GM12878 (cell line): ENCODE data around the gene TRAFD1. TPM values are rescaled to one million over a fixed set of nuclear protein-coding genes. Genes with fewer than 3 reads are reported as not detected.
A peak's percentile ranks its signal among the peaks of the same experiment; 100 is the strongest.

Experiments
- ATF7 ChIP-seq: fragments of 450-650 bp; IDR thresholded peaks from 2 replicates; pipeline ENCODE4 v1.6.1; 2016; ENCODE audit warnings: low read depth, mild to moderate bottlenecking
- BACH1 ChIP-seq: fragments of 450-650 bp; IDR thresholded peaks from 2 replicates; pipeline ENCODE4 v1.6.1; 2017; ENCODE audit warnings: mild to moderate bottlenecking, borderline replicate concordance
- BHLHE40 ChIP-seq, 2 experiments: fragments of 450-650 bp in 1 of 2; IDR thresholded peaks; 2 replicates each; pipeline ENCODE4 v1.6.1; 2011 to 2017; ENCODE audit warnings: low read depth in 2 of 2, borderline replicate concordance in 1 of 2, improper control_type of control experiment in 1 of 2, low read length in 1 of 2, mild to moderate bottlenecking in 1 of 2
- ETV6 ChIP-seq, 2 experiments: fragments of 450-650 bp in 1 of 2; IDR thresholded peaks in 1 of 2; conservative IDR thresholded peaks in 1 of 2; 2 replicates each; pipeline ENCODE4 v1.6.1; 2014; ENCODE audit warnings: antibody characterized with exemption in 1 of 2, borderline replicate concordance in 1 of 2, low read depth in 1 of 2, mild to moderate bottlenecking in 1 of 2, moderate library complexity in 1 of 2
- FOXM1 ChIP-seq: IDR thresholded peaks from 2 replicates; pipeline ENCODE4 v1.6.1; 2012; ENCODE audit warnings: low read depth, mild to moderate bottlenecking, inconsistent platforms, low read length, moderate library complexity
- MEF2B ChIP-seq: fragments of 450-650 bp; IDR thresholded peaks from 2 replicates; pipeline ENCODE4 v1.6.1; 2018; ENCODE audit warnings: mild to moderate bottlenecking, moderate library complexity; ENCODE audit not compliant: partially characterized antibody, poor library complexity, severe bottlenecking
- MTA3 ChIP-seq: IDR thresholded peaks from 2 replicates; pipeline ENCODE4 v1.6.1; 2012; ENCODE audit warnings: low read length, inconsistent platforms, borderline replicate concordance
- SPI1 ChIP-seq: IDR thresholded peaks from 2 replicates; pipeline ENCODE4 v1.6.1; 2011; ENCODE audit warnings: low read depth, mild to moderate bottlenecking, low read length, moderate library complexity, borderline replicate concordance; ENCODE audit not compliant: insufficient read depth
- STAT3 ChIP-seq: IDR thresholded peaks from 2 replicates; pipeline ENCODE4 v1.6.1; 2011; ENCODE audit warnings: low read depth, low read length, improper control_type of control experiment
- SUZ12 ChIP-seq: fragments of 200-600 bp; sonication (generic); IDR thresholded peaks from one replicate; pipeline ENCODE4 v1.6.1; 2018; ENCODE audit warnings: antibody characterized with exemption, mild to moderate bottlenecking; ENCODE audit not compliant: unreplicated experiment
- TARDBP ChIP-seq: IDR thresholded peaks from 2 replicates; pipeline ENCODE4 v1.6.1; 2016; ENCODE audit warnings: borderline replicate concordance
- TBL1XR1 ChIP-seq: IDR thresholded peaks from 2 replicates; pipeline ENCODE4 v1.6.1; 2012; ENCODE audit warnings: low read depth, low read length, improper control_type of control experiment
- TCF12 ChIP-seq: IDR thresholded peaks from 2 replicates; pipeline ENCODE4 v1.6.1; 2011; ENCODE audit warnings: low read depth, mild to moderate bottlenecking, low read length
- ZNF274 ChIP-seq: IDR thresholded peaks from one replicate; pipeline ENCODE4 v1.8.0; 2011; ENCODE audit not compliant: insufficient read length, insufficient read depth
- polyA plus RNA-seq, 11 experiments: library from polyadenylated mRNA; depleted of rRNA in 4 of 11; unstranded in 6 of 11; stranded (reverse) in 5 of 11; fragments of >200 nt; fragmentation: Nextera tagmentation in 4 of 11; fragmentation: Illumina TruSeq in 1 of 11; extraction: Ambion mirVana in 4 of 11; extraction: Trizol in 1 of 11; gene quantifications; 1 replicate in 1 of 11; 2 replicates in 10 of 11; pipeline versions ENCODE4 v1.2.1 to v1.2.3, GENCODE V29; 2011 to 2016; ENCODE audit warnings: inconsistent platforms in 2 of 11, missing spikeins in 2 of 11, low read depth in 1 of 11
- total RNA-seq, 4 experiments: library from RNA; depleted of rRNA in 3 of 4; stranded (reverse); fragments of >200 nt in 3 of 4; fragmentation: Illumina TruSeq in 1 of 4; extraction: Trizol in 1 of 4; gene quantifications; 2 replicates each; pipeline versions ENCODE4 v1.2.1 to v1.2.3, GENCODE V29; 2013 to 2021
- TF ChIP-seq, protein P1 (sequence below): IDR thresholded peaks from 2 replicates; pipeline ENCODE4 v1.6.1; 2012; ENCODE audit warnings: low read length, inconsistent platforms
- TF ChIP-seq, protein P2 (sequence below): IDR thresholded peaks from 2 replicates; pipeline ENCODE4 v1.6.1; 2012; ENCODE audit warnings: mild to moderate bottlenecking, low read depth, low read length
- TF ChIP-seq, protein P3 (sequence below): fragments of 450-650 bp; IDR thresholded peaks from 2 replicates; pipeline ENCODE4 v1.6.1; 2017; ENCODE audit warnings: antibody characterized with exemption, mild to moderate bottlenecking, moderate library complexity
- TF ChIP-seq, protein P4 (sequence below): fragments of 150-350 bp; IDR thresholded peaks from 2 replicates; pipeline ENCODE4 v1.6.1; 2014; ENCODE audit warnings: mild to moderate bottlenecking, low read depth, low read length
- TF ChIP-seq, protein P5 (sequence below), 3 experiments: IDR thresholded peaks in 2 of 3; conservative IDR thresholded peaks in 1 of 3; 2 replicates each; pipeline ENCODE4 v1.5.1; 2011; ENCODE audit warnings: low read depth in 3 of 3, low read length in 3 of 3, mild to moderate bottlenecking in 3 of 3, control low read depth in 2 of 3, moderate library complexity in 2 of 3, inconsistent platforms in 1 of 3, mixed read lengths in 1 of 3; ENCODE audit not compliant: control insufficient read depth in 2 of 3, insufficient read depth in 1 of 3; ENCODE audit errors: extremely low read depth in 1 of 3

The TRAFD1 gene
- total and polyA plus RNA-seq, 10 of the 15 experiments (the other 5 are each of a cell fraction or from before 2014, with no cell fraction given) = 37.2 to 55.5 (median 46.2) TPM

DNA sequence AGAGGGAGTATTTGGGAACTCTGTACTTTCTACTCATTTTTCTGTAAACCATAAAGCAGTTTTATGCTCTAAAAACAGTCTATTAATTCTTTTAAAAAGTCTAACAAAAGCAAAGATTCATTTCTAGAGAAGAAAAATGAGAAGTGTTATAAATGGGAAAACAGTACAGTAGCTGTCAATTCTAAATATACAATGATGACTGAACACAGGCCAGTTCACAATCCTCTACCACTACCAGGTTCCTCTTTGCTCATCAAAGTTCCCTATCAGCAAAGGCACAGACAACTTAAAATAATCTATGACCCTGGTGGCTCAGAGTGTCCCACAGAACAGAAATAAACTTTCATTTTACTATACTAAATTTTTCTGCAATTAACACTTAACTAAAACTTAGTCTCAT is 29.3 kb upstream of the TRAFD1 start (continued):
- no peak for TF ChIP-seq TBL1XR1
- TF ChIP-seq, protein P1, sequence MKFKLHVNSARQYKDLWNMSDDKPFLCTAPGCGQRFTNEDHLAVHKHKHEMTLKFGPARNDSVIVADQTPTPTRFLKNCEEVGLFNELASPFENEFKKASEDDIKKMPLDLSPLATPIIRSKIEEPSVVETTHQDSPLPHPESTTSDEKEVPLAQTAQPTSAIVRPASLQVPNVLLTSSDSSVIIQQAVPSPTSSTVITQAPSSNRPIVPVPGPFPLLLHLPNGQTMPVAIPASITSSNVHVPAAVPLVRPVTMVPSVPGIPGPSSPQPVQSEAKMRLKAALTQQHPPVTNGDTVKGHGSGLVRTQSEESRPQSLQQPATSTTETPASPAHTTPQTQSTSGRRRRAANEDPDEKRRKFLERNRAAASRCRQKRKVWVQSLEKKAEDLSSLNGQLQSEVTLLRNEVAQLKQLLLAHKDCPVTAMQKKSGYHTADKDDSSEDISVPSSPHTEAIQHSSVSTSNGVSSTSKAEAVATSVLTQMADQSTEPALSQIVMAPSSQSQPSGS = peak; percentile 83
- peak; percentile 49 for TF ChIP-seq ATF7
- TF ChIP-seq STAT3 = no peak
- TF ChIP-seq, protein P2, sequence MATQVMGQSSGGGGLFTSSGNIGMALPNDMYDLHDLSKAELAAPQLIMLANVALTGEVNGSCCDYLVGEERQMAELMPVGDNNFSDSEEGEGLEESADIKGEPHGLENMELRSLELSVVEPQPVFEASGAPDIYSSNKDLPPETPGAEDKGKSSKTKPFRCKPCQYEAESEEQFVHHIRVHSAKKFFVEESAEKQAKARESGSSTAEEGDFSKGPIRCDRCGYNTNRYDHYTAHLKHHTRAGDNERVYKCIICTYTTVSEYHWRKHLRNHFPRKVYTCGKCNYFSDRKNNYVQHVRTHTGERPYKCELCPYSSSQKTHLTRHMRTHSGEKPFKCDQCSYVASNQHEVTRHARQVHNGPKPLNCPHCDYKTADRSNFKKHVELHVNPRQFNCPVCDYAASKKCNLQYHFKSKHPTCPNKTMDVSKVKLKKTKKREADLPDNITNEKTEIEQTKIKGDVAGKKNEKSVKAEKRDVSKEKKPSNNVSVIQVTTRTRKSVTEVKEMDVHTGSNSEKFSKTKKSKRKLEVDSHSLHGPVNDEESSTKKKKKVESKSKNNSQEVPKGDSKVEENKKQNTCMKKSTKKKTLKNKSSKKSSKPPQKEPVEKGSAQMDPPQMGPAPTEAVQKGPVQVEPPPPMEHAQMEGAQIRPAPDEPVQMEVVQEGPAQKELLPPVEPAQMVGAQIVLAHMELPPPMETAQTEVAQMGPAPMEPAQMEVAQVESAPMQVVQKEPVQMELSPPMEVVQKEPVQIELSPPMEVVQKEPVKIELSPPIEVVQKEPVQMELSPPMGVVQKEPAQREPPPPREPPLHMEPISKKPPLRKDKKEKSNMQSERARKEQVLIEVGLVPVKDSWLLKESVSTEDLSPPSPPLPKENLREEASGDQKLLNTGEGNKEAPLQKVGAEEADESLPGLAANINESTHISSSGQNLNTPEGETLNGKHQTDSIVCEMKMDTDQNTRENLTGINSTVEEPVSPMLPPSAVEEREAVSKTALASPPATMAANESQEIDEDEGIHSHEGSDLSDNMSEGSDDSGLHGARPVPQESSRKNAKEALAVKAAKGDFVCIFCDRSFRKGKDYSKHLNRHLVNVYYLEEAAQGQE = no peak
- TF ChIP-seq SPI1 = peak; percentile 81
- TF ChIP-seq TCF12 = no peak
- no peak for TF ChIP-seq TARDBP
- no peak for TF ChIP-seq ZNF274
- TF ChIP-seq, protein P3, sequence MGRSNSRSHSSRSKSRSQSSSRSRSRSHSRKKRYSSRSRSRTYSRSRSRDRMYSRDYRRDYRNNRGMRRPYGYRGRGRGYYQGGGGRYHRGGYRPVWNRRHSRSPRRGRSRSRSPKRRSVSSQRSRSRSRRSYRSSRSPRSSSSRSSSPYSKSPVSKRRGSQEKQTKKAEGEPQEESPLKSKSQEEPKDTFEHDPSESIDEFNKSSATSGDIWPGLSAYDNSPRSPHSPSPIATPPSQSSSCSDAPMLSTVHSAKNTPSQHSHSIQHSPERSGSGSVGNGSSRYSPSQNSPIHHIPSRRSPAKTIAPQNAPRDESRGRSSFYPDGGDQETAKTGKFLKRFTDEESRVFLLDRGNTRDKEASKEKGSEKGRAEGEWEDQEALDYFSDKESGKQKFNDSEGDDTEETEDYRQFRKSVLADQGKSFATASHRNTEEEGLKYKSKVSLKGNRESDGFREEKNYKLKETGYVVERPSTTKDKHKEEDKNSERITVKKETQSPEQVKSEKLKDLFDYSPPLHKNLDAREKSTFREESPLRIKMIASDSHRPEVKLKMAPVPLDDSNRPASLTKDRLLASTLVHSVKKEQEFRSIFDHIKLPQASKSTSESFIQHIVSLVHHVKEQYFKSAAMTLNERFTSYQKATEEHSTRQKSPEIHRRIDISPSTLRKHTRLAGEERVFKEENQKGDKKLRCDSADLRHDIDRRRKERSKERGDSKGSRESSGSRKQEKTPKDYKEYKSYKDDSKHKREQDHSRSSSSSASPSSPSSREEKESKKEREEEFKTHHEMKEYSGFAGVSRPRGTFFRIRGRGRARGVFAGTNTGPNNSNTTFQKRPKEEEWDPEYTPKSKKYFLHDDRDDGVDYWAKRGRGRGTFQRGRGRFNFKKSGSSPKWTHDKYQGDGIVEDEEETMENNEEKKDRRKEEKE = no peak
- peak; percentile 68; the same call in 1 of the 2 replicates for TF ChIP-seq FOXM1
- TF ChIP-seq, protein P4, sequence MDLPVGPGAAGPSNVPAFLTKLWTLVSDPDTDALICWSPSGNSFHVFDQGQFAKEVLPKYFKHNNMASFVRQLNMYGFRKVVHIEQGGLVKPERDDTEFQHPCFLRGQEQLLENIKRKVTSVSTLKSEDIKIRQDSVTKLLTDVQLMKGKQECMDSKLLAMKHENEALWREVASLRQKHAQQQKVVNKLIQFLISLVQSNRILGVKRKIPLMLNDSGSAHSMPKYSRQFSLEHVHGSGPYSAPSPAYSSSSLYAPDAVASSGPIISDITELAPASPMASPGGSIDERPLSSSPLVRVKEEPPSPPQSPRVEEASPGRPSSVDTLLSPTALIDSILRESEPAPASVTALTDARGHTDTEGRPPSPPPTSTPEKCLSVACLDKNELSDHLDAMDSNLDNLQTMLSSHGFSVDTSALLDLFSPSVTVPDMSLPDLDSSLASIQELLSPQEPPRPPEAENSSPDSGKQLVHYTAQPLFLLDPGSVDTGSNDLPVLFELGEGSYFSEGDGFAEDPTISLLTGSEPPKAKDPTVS = no peak
- TF ChIP-seq MEF2B = peak; percentile 26
- TF ChIP-seq BHLHE40 (IDR thresholded peaks at IDR 0.05; ENCODE audit: borderline replicate concordance in 1 of 2, low read depth in 2 of 2, low read length in 1 of 2) = no peak
- no peak for TF ChIP-seq SUZ12
- TF ChIP-seq, protein P5, sequence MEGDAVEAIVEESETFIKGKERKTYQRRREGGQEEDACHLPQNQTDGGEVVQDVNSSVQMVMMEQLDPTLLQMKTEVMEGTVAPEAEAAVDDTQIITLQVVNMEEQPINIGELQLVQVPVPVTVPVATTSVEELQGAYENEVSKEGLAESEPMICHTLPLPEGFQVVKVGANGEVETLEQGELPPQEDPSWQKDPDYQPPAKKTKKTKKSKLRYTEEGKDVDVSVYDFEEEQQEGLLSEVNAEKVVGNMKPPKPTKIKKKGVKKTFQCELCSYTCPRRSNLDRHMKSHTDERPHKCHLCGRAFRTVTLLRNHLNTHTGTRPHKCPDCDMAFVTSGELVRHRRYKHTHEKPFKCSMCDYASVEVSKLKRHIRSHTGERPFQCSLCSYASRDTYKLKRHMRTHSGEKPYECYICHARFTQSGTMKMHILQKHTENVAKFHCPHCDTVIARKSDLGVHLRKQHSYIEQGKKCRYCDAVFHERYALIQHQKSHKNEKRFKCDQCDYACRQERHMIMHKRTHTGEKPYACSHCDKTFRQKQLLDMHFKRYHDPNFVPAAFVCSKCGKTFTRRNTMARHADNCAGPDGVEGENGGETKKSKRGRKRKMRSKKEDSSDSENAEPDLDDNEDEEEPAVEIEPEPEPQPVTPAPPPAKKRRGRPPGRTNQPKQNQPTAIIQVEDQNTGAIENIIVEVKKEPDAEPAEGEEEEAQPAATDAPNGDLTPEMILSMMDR (IDR thresholded peaks at IDR 0.05 in 2 of 3, conservative IDR thresholded peaks at IDR 0.05 in 1 of 3; ENCODE audit: control insufficient read depth in 2 of 3, extremely low read depth in 1 of 3, insufficient read depth in 1 of 3, low read depth in 3 of 3, low read length in 3 of 3) = no peak
- peak in 1 of 2 experiments; percentile 40; a peak in 1 of 4 replicates for TF ChIP-seq ETV6 (conservative IDR thresholded peaks at IDR 0.05 in 1 of 2, IDR thresholded peaks at IDR 0.05 in 1 of 2; ENCODE audit: borderline replicate concordance in 1 of 2, low read depth in 1 of 2)
- TF ChIP-seq BACH1 = no peak
- no peak for TF ChIP-seq MTA3
